ENCODE measurements around the gene SRCIN1.

The SRCIN1 gene

DNA sequence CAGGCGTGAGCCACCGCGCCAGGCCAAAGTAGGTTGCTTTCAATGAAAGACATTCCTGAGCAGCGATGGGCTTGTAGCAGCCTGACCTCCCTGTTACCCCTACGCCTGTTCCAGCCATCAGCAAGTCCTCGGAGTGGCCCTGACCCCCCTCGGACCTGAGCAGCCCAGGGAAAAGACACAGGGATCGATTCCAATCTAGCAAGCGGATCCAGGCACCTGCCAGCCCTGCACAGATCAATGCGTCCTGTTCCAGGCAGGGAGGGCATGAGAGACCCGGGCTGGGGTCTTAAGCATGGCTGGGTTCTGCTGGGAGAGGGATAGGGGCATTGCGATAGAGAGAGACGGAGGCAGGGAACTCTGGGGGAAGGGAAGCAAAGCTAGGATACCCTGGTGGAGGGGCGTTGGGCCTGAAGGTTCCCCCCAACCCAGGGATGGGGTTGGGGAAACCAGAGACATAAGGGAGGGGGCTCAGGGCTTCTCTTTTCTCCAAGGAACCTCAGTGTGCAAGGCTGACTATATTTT, 21.9 kb downstream of the SRCIN1 start:
- DNase-seq (ENCODE audit: low read depth in 2 of 2), result no peak

- DNase-seq (ENCODE audit: low read depth in 2 of 2), result no peak
Observed at GRCh38 chr17:38583176-38583575, 22.6 kb downstream of the SRCIN1 start.

DNA sequence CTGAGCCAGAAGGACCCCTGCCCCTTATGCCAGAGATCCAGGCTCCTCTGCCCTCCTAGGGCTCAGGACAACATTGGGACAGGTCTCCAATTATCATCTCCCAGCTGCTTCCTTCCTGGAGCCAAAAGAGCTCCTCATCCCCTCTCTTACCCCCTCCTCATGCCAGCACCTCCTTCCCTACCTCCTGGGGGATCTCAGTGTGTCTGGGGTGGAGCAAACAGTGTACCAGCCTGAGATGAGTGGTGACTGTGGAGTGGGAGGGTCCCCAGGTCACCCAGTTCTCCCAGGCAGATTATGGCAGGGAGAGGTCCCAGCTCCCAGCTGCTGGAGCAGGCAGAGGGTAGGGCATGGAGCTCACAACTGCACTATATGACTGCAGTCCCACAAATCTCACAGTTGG, 23.7 kb downstream of the SRCIN1 start:
- no peak for DNase-seq (ENCODE audit: low read depth in 2 of 2)

- no peak for DNase-seq (ENCODE audit: low read depth in 2 of 2)
Observed at GRCh38 chr17:38579934-38580333, 25.8 kb downstream of the SRCIN1 start.

DNA sequence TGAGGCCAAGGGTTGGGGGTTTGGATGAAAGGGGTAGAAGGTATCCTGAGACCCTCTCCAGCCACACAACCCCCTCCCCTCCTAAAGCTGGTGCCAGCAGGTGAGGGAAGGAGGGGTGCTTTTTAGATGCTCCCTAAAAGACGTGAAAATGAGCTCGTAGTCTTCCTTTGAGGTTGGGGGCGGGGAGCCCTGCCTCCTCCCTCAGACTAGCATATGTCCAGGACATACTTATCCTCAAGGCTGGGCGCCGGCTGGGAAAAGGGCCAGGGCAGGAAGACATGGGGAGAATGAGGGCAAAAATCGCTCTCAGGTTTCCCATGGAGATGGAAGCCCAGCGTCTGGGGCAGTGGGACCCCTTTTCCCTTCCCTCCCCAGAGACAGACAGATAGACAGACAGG, 26.7 kb downstream of the SRCIN1 start:
- DNase-seq (ENCODE audit: low read depth in 2 of 2), result no peak

- no peak for DNase-seq (ENCODE audit: low read depth in 2 of 2)
Observed at GRCh38 chr17:38578229-38579082, 27.3 kb downstream of the SRCIN1 start.

DNA sequence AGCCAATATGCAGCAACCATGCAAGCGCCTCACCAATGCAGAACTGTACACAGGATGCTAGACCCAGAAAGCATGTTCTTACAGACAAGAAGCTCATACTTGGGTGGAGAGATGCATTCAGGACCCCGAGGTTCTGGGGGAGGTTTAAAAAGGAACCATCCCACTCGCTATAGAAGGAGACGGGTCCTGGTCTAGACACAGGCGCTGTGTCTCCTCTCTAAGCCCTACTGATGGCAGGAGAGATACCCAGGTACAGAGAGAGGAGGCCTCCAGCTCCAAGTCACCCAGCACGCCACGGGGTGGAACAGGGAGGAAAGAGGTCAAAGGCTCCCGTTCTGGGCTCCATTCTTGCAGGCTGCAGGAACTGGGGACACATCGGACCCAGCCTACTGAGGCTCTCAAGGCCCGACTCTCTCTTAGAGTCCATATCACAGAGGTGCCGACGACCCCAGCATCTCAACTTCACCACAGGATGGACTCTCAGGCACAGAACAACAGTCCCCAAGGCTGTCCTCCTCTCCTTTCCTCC, 28.0 kb downstream of the SRCIN1 start:
- DNase-seq (ENCODE audit: low read depth in 2 of 2), result no peak

GRCh38 chr17:38577244-38577643, 28.5 kb downstream of the SRCIN1 start:
- DNase-seq (ENCODE audit: low read depth in 2 of 2), result no peak

- DNase-seq (ENCODE audit: low read depth in 2 of 2), result no peak
Observed at GRCh38 chr17:38575781-38576180, 30.0 kb downstream of the SRCIN1 start.

- no peak for DNase-seq (ENCODE audit: low read depth in 2 of 2)
Observed at GRCh38 chr17:38574712-38575111, 31.0 kb downstream of the SRCIN1 start.

GRCh38 chr17:38572669-38573365, 32.9 kb downstream of the SRCIN1 start:
- DNase-seq (ENCODE audit: low read depth in 2 of 2), result no peak

GRCh38 chr17:38571833-38572668, 33.7 kb downstream of the SRCIN1 start:
- DNase-seq (ENCODE audit: low read depth in 2 of 2), result no peak

GRCh38 chr17:38569701-38570512, 35.8 kb downstream of the SRCIN1 start:
- DNase-seq (ENCODE audit: low read depth in 2 of 2), result no peak

DNA sequence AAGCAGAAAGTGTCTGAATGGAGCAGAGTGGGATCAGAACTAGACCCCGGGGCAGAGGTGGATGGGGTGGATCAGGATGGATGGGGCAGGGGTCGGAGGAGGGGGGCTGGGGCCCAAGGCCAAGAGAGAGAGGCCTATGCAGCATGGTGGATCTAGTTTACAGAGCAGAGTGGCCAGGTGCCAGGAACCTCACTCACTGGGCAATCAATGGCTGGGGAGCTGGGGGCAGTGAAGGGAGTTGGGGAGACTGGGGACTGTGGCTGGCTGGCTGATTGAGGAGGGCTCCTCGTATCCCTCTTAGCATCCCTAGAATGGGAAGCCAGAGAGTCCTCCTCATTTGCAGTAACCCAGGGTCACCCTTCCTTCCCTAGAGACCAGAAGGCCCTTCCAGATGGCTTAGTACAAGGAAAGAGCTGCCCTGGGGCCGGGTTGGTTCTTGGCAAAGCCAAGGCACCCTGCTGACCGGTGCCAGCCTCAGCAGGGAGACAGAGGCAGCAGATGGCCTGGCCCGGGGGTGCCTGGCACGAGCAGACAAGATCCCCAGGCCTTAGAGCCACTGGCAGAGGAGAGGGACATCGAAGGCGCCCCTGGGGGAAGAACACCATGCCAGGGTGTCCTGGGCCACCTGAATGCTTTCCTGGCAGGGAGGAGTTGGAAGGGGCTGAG, 36.8 kb downstream of the SRCIN1 start:
- DNase-seq (ENCODE audit: low read depth in 2 of 2), result no peak

DNA sequence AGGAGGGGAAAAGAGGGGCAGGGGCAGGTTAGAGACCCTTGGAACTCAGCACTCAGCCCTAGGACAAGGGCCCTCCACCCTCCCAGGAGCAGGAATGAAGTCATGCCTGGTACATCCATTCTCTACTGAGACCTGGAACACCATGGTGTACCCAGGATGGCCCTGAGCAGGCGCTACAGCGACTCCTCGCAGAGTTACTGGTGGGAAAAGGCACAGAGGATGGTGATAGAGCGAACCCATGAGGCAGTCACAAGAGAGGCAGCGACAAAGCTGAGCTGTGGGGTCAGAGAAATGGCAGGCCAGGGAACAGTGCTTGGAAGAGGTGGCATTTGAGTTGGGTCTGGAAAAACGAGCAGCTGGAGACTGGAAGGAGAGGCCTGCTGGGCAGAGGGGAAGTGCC, 37.5 kb downstream of the SRCIN1 start:
- DNase-seq (ENCODE audit: low read depth in 2 of 2), result no peak

DNA sequence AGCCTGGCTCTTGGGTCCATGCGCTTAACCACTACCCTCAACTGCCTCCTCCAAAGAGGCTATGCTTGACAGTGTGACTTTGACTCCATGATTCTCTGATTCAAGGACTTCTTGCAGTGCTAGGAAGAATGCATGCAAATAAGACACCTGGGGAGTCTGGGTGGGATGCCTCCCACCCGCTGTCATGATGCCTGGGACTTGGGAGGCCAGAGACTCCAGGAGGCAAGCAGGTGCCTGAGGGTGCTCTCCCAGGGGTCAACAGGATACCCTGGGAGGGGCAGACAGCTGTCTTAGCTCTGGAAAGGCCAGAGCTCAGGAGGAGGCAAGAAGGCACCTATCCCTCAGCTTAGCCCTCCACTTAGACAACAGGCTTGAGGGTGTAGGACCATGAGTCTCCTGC, 38.4 kb downstream of the SRCIN1 start:
- no peak for DNase-seq (ENCODE audit: low read depth in 2 of 2)

GRCh38 chr17:38566666-38567031, 39.1 kb downstream of the SRCIN1 start:
- no peak for DNase-seq (ENCODE audit: low read depth in 2 of 2)

DNA sequence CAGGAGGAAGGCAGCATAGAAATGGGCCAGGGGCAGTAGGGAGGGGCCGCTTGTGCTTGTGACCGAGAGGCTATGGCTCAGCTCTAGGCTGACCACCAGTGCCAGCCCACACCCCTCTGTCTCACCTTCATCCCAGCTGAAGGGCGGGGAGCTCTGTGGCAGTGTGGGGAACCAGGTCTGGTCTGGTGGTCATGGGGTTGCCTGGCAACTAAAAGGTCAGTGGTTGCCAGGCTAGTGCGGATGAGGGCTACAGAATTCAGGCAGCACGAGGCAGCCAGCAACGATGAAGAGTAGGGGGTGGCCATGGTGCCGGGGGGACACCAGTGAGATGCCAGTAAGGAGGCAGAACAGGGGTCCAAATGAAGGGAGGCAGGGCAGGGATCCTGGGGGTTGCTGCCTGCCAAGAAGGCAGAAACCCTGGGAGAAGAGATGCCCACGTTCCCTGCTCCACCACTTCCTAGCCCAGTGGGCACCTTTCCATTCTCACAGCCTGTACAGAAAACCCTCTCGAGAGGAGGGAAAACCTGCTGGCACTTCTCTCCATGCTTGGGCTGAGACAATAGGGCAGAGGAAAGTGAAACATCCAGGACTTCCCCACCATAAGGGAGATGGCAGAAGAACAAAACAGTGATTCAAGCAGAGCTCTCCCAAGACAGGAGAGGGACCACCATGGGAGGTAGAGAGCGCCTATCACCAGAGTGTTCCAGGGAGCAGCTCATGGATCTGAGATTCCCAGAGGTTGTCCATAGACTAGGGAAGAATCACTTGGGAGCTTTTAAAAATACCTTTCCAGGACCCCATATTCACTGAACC, 39.7 kb downstream of the SRCIN1 start:
- no peak for DNase-seq (ENCODE audit: low read depth in 2 of 2)

GRCh38 chr17:38564869-38565268, 40.9 kb downstream of the SRCIN1 start:
- no peak for DNase-seq (ENCODE audit: low read depth in 2 of 2)
